HCT116 (cell line): ENCODE measurements around the gene HTR7.

Experiments
- ATF3 ChIP-seq: IDR thresholded peaks from 2 replicates; pipeline ENCODE4 v1.6.1; 2012
- TCF7L2 ChIP-seq: IDR thresholded peaks from 2 replicates; pipeline ENCODE4 v1.7.0; 2011; ENCODE audit warnings: borderline replicate concordance, inconsistent platforms; ENCODE audit not compliant: insufficient read depth, insufficient read length; ENCODE audit errors: extremely low read depth

- no peak for TF ChIP-seq ATF3
- TF ChIP-seq TCF7L2: no peak
These were observed 29.7 kb upstream of the HTR7 start for GRCh38 chr10:90887555-90887954.
